ENCODE data around the gene HMGXB4. TPM values are rescaled to one million over a fixed set of nuclear protein-coding genes. Genes with fewer than 3 reads are reported as not detected.

HMGXB4 gene
- total and polyA plus RNA-seq, 12 donors = 5.4 to 26.1 (median 19.8) TPM

- TF ChIP-seq CTCF (IDR thresholded peaks at IDR 0.05) = no peak
- Histone ChIP-seq H3K27me3 (no peaks in the 10 kb centered on the region), H3K4me1 (replicated peaks in 1 of 2) (peaks cover 29 to 83% of the 10 kb centered on the region in 2 donors), H3K4me3 (no peak overlapping the region), H3K27ac (peak overlapping the region in 2 of 5 donors; percentile 51 to 96), H3K9me3 (replicated peaks in 1 of 3) (no peaks in the 10 kb centered on the region), H3K36me3 (replicated peaks in 1 of 2) (peaks cover 0 to 5% of the 10 kb centered on the region in 2 donors)
- DNase-seq = peak in 3 of 7 donors; percentile 15 to 52 (median 20)
- intact Hi-C loops (cut with DNase I) = no loop called here
- WGBS, 4 donors = 78 to 83% (median 79%) methylated on average over 18 of the region's 18 CpGs
Measured at GRCh38 chr22:35310556-35311550, 53.6 kb downstream of the HMGXB4 start.

GRCh38 chr22:35311551-35311999, 54.3 kb downstream of the HMGXB4 start:
- no peaks in the 10 kb centered on the region for H3K27me3 ChIP-seq
- no peaks in the 10 kb centered on the region for H3K9me3 ChIP-seq (replicated peaks in 1 of 3)
- TF ChIP-seq POLR2A (IDR thresholded peaks at IDR 0.05) = no peak
- no peak for TF ChIP-seq CTCF (IDR thresholded peaks at IDR 0.05)
- WGBS, 4 donors = 88 to 91% (median 89%) methylated on average over 6 to 8 of the region's 8 CpGs
- H3K4me3 ChIP-seq = no peak overlapping the region
- intact Hi-C loops (cut with DNase I) = no loop called here
- peak in 3 of 7 donors; percentile 17 to 48 (median 24) for DNase-seq
- H3K36me3 ChIP-seq (replicated peaks in 1 of 2) = peaks cover 0 to 5% of the 10 kb centered on the region in 2 donors
- H3K4me1 ChIP-seq (replicated peaks in 1 of 2) = peaks cover 29 to 83% of the 10 kb centered on the region in 2 donors
- H3K27ac ChIP-seq = peak overlapping the region in 3 of 5 donors; percentile 51 to 96 (median 94)

GRCh38 chr22:35312198-35313059, 55.1 kb downstream of the HMGXB4 start:
- no peak for TF ChIP-seq CTCF (IDR thresholded peaks at IDR 0.05)
- TF ChIP-seq POLR2A (IDR thresholded peaks at IDR 0.05) = no peak
- Histone ChIP-seq H3K27ac (peak overlapping the region; percentile 82 to 96 (median 93)), H3K9me3 (replicated peaks in 1 of 3) (no peaks in the 10 kb centered on the region), H3K4me1 (replicated peaks in 1 of 2) (peaks cover 29 to 76% of the 10 kb centered on the region in 2 donors), H3K36me3 (replicated peaks in 1 of 2) (peaks cover 0 to 11% of the 10 kb centered on the region in 2 donors), H3K27me3 (no peaks in the 10 kb centered on the region), H3K4me3 (no peak overlapping the region)
- peak in 3 of 7 donors; percentile 17 to 62 (median 33) for DNase-seq
- intact Hi-C loops (cut with DNase I) = no loop called here
- 80 to 86% (median 85%) methylated on average over 13 of the region's 13 CpGs for WGBS, 4 donors
